Hepatocyte (in vitro differentiated cells): ENCODE results near the gene MS4A6E. TPM values are rescaled to one million over a fixed set of nuclear protein-coding genes. Genes with fewer than 3 reads are reported as not detected.

Source experiments
- DNase-seq: peaks from one replicate; pipeline ENCODE4 v3.0.0-alpha.2; 2016; ENCODE audit warnings: low spot score
- H2AFZ ChIP-seq: fragments of 200-600 bp; sonication (generic); 2 replicates; pipeline ENCODE4 v1.6.0; 2016; ENCODE audit warnings: antibody characterized with exemption, mild to moderate bottlenecking
- H3K27ac ChIP-seq: fragments of 200-600 bp; sonication (generic); 2 replicates; pipeline ENCODE4 v1.5.1; 2016; ENCODE audit warnings: mild to moderate bottlenecking
- H3K27me3 ChIP-seq: fragments of 200-600 bp; sonication (generic); 2 replicates; pipeline ENCODE4 v1.6.1; 2016
- H3K36me3 ChIP-seq: fragments of 200-600 bp; sonication (generic); replicated peaks from 2 replicates; pipeline ENCODE4 v1.5.1; 2016; ENCODE audit warnings: low read depth; ENCODE audit not compliant: insufficient read depth
- H3K4me1 ChIP-seq: fragments of 200-600 bp; sonication (generic); 2 replicates; pipeline ENCODE4 v1.5.1; 2016; ENCODE audit warnings: mild to moderate bottlenecking, moderate library complexity; ENCODE audit not compliant: insufficient read depth
- H3K4me2 ChIP-seq: fragments of 200-600 bp; sonication (generic); 2 replicates; pipeline ENCODE4 v1.6.0; 2016
- H3K4me3 ChIP-seq: fragments of 200-600 bp; sonication (generic); 2 replicates; pipeline ENCODE4 v1.5.1; 2016; ENCODE audit warnings: mild to moderate bottlenecking
- H3K79me2 ChIP-seq: fragments of 200-600 bp; sonication (generic); 2 replicates; pipeline ENCODE4 v1.6.0; 2017; ENCODE audit warnings: mild to moderate bottlenecking
- H3K9me2 ChIP-seq: fragments of 200-600 bp; sonication (generic); replicated peaks from 2 replicates; pipeline ENCODE4 v1.6.0; 2017; ENCODE audit warnings: mild to moderate bottlenecking; ENCODE audit not compliant: insufficient read depth
- H3K9me3 ChIP-seq: fragments of 200-600 bp; sonication (generic); 2 replicates; pipeline ENCODE4 v1.5.1; 2016; ENCODE audit warnings: low read depth, mild to moderate bottlenecking
- H4K20me1 ChIP-seq: fragments of 200-600 bp; sonication (generic); 2 replicates; pipeline ENCODE4 v1.6.0; 2016; ENCODE audit warnings: mild to moderate bottlenecking; ENCODE audit not compliant: insufficient read depth, poor library complexity, severe bottlenecking
- CTCF ChIP-seq: fragments of 200-600 bp; sonication (generic); IDR thresholded peaks from 2 replicates; pipeline ENCODE4 v1.5.1; 2016; ENCODE audit warnings: antibody characterized with exemption, mild to moderate bottlenecking; ENCODE audit not compliant: poor library complexity
- EZH2 ChIP-seq: fragments of 200-600 bp; sonication (generic); IDR thresholded peaks from 2 replicates; pipeline ENCODE4 v1.6.1; 2016; ENCODE audit warnings: antibody characterized with exemption, mild to moderate bottlenecking, borderline replicate concordance
- EZH2phosphoT487 ChIP-seq: fragments of 200-600 bp; sonication (generic); IDR thresholded peaks from one replicate; pipeline ENCODE4 v1.6.1; 2018; ENCODE audit warnings: antibody characterized with exemption, mild to moderate bottlenecking, low read depth, moderate library complexity; ENCODE audit not compliant: unreplicated experiment, severe bottlenecking
- WGBS: methylation state at CpG from one replicate; pipeline ENCODE4 v1.1.6; 2016; ENCODE audit warnings: low lambda C conversion rate; ENCODE audit errors: missing lambda C conversion rate; 5-methylcytosine and 5-hydroxymethylcytosine counted together
- polyA plus RNA-seq: library from polyadenylated mRNA; unstranded; fragments of >200 nt; fragmentation: Nextera tagmentation; extraction: Ambion mirVana; gene quantifications from 2 replicates; pipeline ENCODE4 v1.2.1, GENCODE V29; 2016
- total RNA-seq: library from RNA; depleted of rRNA; stranded (reverse); fragments of >200 nt; gene quantifications from 2 replicates; pipeline ENCODE4 v1.2.3, GENCODE V29; 2014

Gene MS4A6E
- total and polyA plus RNA-seq, 2 experiments from 2014 or later, result not detected

- no peaks in the 10 kb centered on the region for H3K79me2 ChIP-seq
- H3K9me2 ChIP-seq, result no peaks in the 10 kb centered on the region
- H4K20me1 ChIP-seq, result no peaks in the 10 kb centered on the region
- no peak for DNase-seq
- no peaks in the 10 kb centered on the region for H3K4me1 ChIP-seq
- H3K27me3 ChIP-seq, result no peaks in the 10 kb centered on the region
- no peak overlapping the region for H3K4me3 ChIP-seq
- no peak for TF ChIP-seq EZH2phosphoT487
- TF ChIP-seq EZH2, result no peak
- peak; percentile 48 for TF ChIP-seq CTCF
- no peak overlapping the region for H3K4me2 ChIP-seq
- H2AFZ ChIP-seq, result no peak overlapping the region
- no peaks in the 10 kb centered on the region for H3K9me3 ChIP-seq
- H3K36me3 ChIP-seq, result no peaks in the 10 kb centered on the region
- 66% methylated on average over 10 of the region's 10 CpGs for WGBS
- H3K27ac ChIP-seq, result no peak overlapping the region
These were observed 16.1 kb downstream of the MS4A6E start for GRCh38 chr11:60343094-60343704.

GRCh38 chr11:60344146-60344545 is 17.1 kb downstream of the MS4A6E start:
- no peak for DNase-seq

GRCh38 chr11:60345489-60345888 is 18.4 kb downstream of the MS4A6E start:
- Histone ChIP-seq H3K9me3 (no peaks in the 10 kb centered on the region), H3K9me2 (no peaks in the 10 kb centered on the region), H3K4me1 (no peaks in the 10 kb centered on the region), H3K79me2 (no peaks in the 10 kb centered on the region), H3K36me3 (no peaks in the 10 kb centered on the region), H3K4me3 (no peak overlapping the region), H3K4me2 (no peak overlapping the region), H3K27ac (no peak overlapping the region), H3K27me3 (no peaks in the 10 kb centered on the region), H2AFZ (no peak overlapping the region), H4K20me1 (no peaks in the 10 kb centered on the region)
- DNase-seq, result peak; percentile 61
- TF ChIP-seq EZH2phosphoT487 (no peak), EZH2 (no peak), CTCF (peak; percentile 42)

More at GRCh38 chr11:60344146-60344545, 17.1 kb downstream of the MS4A6E start:
- Histone ChIP-seq H3K27me3 (no peaks in the 10 kb centered on the region), H3K4me3 (no peak overlapping the region), H3K4me1 (no peaks in the 10 kb centered on the region), H3K79me2 (no peaks in the 10 kb centered on the region), H2AFZ (no peak overlapping the region), H3K9me3 (no peaks in the 10 kb centered on the region), H3K27ac (no peak overlapping the region), H3K4me2 (no peak overlapping the region), H4K20me1 (no peaks in the 10 kb centered on the region), H3K36me3 (no peaks in the 10 kb centered on the region), H3K9me2 (no peaks in the 10 kb centered on the region)
- 86% methylated on average over 2 of the region's 2 CpGs for WGBS
- TF ChIP-seq CTCF (no peak), EZH2phosphoT487 (no peak), EZH2 (no peak)
